ENCODE measurements around the gene PACRG.
"Not testable (repeated sequence)": the region's sequence is repeated elsewhere in the genome, so short reads cannot be mapped to it uniquely, and the experiment has no call there.

The PACRG gene

GRCh38 chr6:162951164-162951743 lies 223.5 kb downstream of the PACRG start:
- no peak for DNase-seq

GRCh38 chr6:162952423-162952822 lies 224.6 kb downstream of the PACRG start:
- no peak for DNase-seq

- no peak for DNase-seq
Measured at GRCh38 chr6:162957062-162957461, 229.3 kb downstream of the PACRG start.

- DNase-seq: no peak
Measured at GRCh38 chr6:162960679-162961457, 233.1 kb downstream of the PACRG start.

- no peak for DNase-seq
Measured at GRCh38 chr6:162962093-162962492, 234.3 kb downstream of the PACRG start.

GRCh38 chr6:162963861-162964260 lies 236.1 kb downstream of the PACRG start:
- DNase-seq: no peak

- no peak for DNase-seq
Measured at GRCh38 chr6:162964488-162965140, 236.8 kb downstream of the PACRG start.

GRCh38 chr6:162965366-162965765 lies 237.6 kb downstream of the PACRG start:
- DNase-seq: no peak

GRCh38 chr6:162970246-162970645 lies 242.5 kb downstream of the PACRG start:
- no peak for DNase-seq

- no peak for DNase-seq
Measured at GRCh38 chr6:162971356-162971755, 243.6 kb downstream of the PACRG start.

GRCh38 chr6:162973151-162973872 lies 245.5 kb downstream of the PACRG start:
- DNase-seq: no peak

GRCh38 chr6:162973980-162974379 lies 246.2 kb downstream of the PACRG start:
- DNase-seq: no peak

GRCh38 chr6:162974685-162975084 lies 246.9 kb downstream of the PACRG start:
- DNase-seq: no peak

GRCh38 chr6:162976141-162976540 lies 248.4 kb downstream of the PACRG start:
- no peak for DNase-seq

GRCh38 chr6:162983234-162983633 lies 255.5 kb downstream of the PACRG start:
- not testable (repeated sequence) for DNase-seq

GRCh38 chr6:162998777-162999176 lies 271.0 kb downstream of the PACRG start:
- DNase-seq: no peak

- no peak for DNase-seq
Measured at GRCh38 chr6:162999575-163000285, 272.0 kb downstream of the PACRG start.

GRCh38 chr6:163001330-163001729 lies 273.6 kb downstream of the PACRG start:
- DNase-seq: no peak

GRCh38 chr6:163008186-163008585 lies 280.4 kb downstream of the PACRG start:
- DNase-seq: no peak

- DNase-seq: no peak
Measured at GRCh38 chr6:163008626-163009025, 280.9 kb downstream of the PACRG start.

- no peak for DNase-seq
Measured at GRCh38 chr6:163010145-163010544, 282.4 kb downstream of the PACRG start.

GRCh38 chr6:163014736-163015135 lies 287.0 kb downstream of the PACRG start:
- DNase-seq: no peak

GRCh38 chr6:163017801-163018200 lies 290.0 kb downstream of the PACRG start:
- DNase-seq: no peak
